Body of pancreas (tissue), 4 donors: ENCODE measurements around the gene PRM2. TPM values are rescaled to one million over a fixed set of nuclear protein-coding genes. Genes with fewer than 3 reads are reported as not detected.

Source experiments
- ATAC-seq: fragments of 150-250 bp; one replicate; pipeline ENCODE4 v1.9.1; 2016
- DNase-seq, 4 donors: peaks; one replicate each; pipeline ENCODE4 v3.0.0-alpha.2; 2019
- H3K27ac ChIP-seq, 4 donors: fragments of 200-600 bp; sonication (generic); 1 replicate in 3 of 4; 2 replicates in 1 of 4; pipeline versions ENCODE4 v1.5.1 to v1.6.1; 2016 to 2019; ENCODE audit warnings: mild to moderate bottlenecking in 1 of 4, mixed read lengths in 1 of 4, moderate library complexity in 1 of 4
- H3K27me3 ChIP-seq, 2 donors: fragments of 200-600 bp; sonication (generic); one replicate each; pipeline ENCODE4 v1.6.0; 2016; ENCODE audit warnings: mild to moderate bottlenecking in 1 of 2
- H3K36me3 ChIP-seq, 2 donors: fragments of 200-600 bp; sonication (generic); replicated peaks in 1 of 2; 2 replicates each; pipeline ENCODE4 v1.5.1; 2016; ENCODE audit warnings: low read depth in 2 of 2; ENCODE audit not compliant: insufficient read depth in 1 of 2
- H3K4me1 ChIP-seq: fragments of 200-600 bp; sonication (generic); one replicate; pipeline ENCODE4 v1.6.0; 2016
- H3K4me3 ChIP-seq, 2 donors: fragments of 200-600 bp; sonication (generic); 1 replicate in 1 of 2; 2 replicates in 1 of 2; pipeline ENCODE4 v1.5.1; 2016 to 2019
- H3K9me3 ChIP-seq, 3 donors: fragments of 200-600 bp; sonication (generic); 1 replicate in 2 of 3; 2 replicates in 1 of 3; pipeline ENCODE4 v1.5.1; 2016
- POLR2A ChIP-seq, 3 donors: fragments of 450-650 bp; IDR thresholded peaks; one replicate each; pipeline ENCODE4 v1.6.1; 2016; ENCODE audit warnings: antibody characterized with exemption in 3 of 3, mild to moderate bottlenecking in 2 of 3
- WGBS, 2 donors: methylation state at CpG; one replicate each; pipeline ENCODE4 v1.1.5; 2017; 5-methylcytosine and 5-hydroxymethylcytosine counted together
- intact Hi-C: fragments of 100-400 bp; cut with DNase I; formaldehyde crosslinking; loops from one replicate; pipeline ENCODE4 v1.15.1; 2023
- total RNA-seq, 2 donors: library from RNA; depleted of rRNA; stranded (reverse); fragments of >200 nt; gene quantifications; one replicate each; pipeline ENCODE4 v1.1.0, GENCODE V29; 2016
- TF ChIP-seq, protein P1 (sequence below), 7 experiments: fragments of 450-650 bp in 4 of 7; fragments of 200-600 bp in 3 of 7; sonication (generic) in 3 of 7; IDR thresholded peaks; one replicate each; pipeline ENCODE4 v1.5.1; 2016 to 2019; ENCODE audit warnings: antibody characterized with exemption in 7 of 7

Gene PRM2
- total RNA-seq, 2 donors from 2014 or later = not detected

DNA sequence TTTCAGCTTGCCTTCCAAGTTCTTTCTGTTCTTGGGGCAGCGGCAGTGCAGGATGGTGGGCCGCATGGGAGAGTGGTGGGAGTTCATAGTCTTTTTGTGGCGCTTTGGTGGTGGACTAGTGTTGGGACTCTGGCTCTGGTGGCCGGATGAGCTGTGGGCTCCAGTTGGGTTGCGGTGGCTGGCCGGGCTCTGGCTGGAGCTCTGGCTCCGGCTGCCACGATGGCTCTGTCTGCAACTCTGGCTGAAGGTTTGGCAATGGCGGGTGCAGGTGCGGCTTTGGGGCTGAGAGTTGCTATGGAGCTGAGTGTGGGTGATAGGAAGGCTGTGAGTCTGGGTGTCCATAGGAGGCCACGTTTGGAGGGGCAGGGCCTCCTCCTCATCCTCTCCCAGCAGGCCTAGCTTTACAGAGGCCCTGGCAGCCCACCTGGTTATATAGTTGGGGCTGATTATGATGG is 7.3 kb downstream of the PRM2 start, which contains the start of gene TNP2:
TSS of gene TNP2 (minus strand) at position 405 of the 455 bp plus-strand sequence. CDS start at position 342, 63 bp downstream.
- Histone ChIP-seq H3K4me1 (peaks cover 6% of the 10 kb centered on the region), H3K27me3 (no peaks in the 10 kb centered on the region), H3K4me3 (no peak within 1 kb of the TSS), H3K27ac (no peak within 1 kb of the TSS), H3K36me3 (no peaks in the 10 kb centered on the region), H3K9me3 (no peaks in the 10 kb centered on the region)
- ATAC-seq = no peak
- no peak for TF ChIP-seq POLR2A (IDR thresholded peaks at IDR 0.05)
- TF ChIP-seq, protein P1, sequence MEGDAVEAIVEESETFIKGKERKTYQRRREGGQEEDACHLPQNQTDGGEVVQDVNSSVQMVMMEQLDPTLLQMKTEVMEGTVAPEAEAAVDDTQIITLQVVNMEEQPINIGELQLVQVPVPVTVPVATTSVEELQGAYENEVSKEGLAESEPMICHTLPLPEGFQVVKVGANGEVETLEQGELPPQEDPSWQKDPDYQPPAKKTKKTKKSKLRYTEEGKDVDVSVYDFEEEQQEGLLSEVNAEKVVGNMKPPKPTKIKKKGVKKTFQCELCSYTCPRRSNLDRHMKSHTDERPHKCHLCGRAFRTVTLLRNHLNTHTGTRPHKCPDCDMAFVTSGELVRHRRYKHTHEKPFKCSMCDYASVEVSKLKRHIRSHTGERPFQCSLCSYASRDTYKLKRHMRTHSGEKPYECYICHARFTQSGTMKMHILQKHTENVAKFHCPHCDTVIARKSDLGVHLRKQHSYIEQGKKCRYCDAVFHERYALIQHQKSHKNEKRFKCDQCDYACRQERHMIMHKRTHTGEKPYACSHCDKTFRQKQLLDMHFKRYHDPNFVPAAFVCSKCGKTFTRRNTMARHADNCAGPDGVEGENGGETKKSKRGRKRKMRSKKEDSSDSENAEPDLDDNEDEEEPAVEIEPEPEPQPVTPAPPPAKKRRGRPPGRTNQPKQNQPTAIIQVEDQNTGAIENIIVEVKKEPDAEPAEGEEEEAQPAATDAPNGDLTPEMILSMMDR (IDR thresholded peaks at IDR 0.05) = no peak
- intact Hi-C loops = loop anchor here (10.0 kb wide), 1 partner anchor 304 kb away; no protein-coding TSS in a partner anchor
- DNase-seq = no peak
- 87 to 93% methylated on average over 4 to 11 of the region's 11 CpGs for WGBS, 2 donors

DNA sequence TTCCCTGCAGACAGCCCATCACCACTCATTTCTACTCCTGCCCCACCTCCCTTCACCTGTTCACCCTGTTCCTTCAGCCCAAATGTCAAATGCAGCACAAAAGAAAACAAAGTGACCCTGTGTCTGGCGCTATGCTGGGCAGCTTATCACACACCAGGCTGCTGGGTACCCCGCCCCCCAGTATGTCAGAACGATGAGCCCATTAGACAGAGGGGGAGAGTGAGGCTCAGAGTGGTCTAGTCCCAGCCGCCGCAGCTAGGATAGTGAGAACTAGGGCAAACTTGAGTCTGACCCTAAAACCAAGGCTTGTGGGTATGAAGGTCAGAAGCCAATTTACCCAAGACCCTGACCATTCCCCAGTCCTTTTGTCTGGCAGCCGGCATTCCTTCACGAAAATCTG is 11.2 kb downstream of the PRM2 start:
- H3K4me1 ChIP-seq = peaks cover 6% of the 10 kb centered on the region
- ATAC-seq (no peak), DNase-seq (no peak)
- peak overlapping the region in 2 of 4 donors; percentile 5 to 31 for H3K27ac ChIP-seq
- no peaks in the 10 kb centered on the region for H3K27me3 ChIP-seq
- intact Hi-C loops = loop anchor here (10.0 kb wide), 1 partner anchor 300 kb away; no protein-coding TSS in a partner anchor
- H3K9me3 ChIP-seq = no peaks in the 10 kb centered on the region
- no peaks in the 10 kb centered on the region for H3K36me3 ChIP-seq
- no peak overlapping the region for H3K4me3 ChIP-seq
- WGBS, 2 donors = 69 to 70% methylated on average over 7 of the region's 7 CpGs
- TF ChIP-seq POLR2A (IDR thresholded peaks at IDR 0.05) = no peak
- TF ChIP-seq, protein P1 (IDR thresholded peaks at IDR 0.05) = no peak

DNA sequence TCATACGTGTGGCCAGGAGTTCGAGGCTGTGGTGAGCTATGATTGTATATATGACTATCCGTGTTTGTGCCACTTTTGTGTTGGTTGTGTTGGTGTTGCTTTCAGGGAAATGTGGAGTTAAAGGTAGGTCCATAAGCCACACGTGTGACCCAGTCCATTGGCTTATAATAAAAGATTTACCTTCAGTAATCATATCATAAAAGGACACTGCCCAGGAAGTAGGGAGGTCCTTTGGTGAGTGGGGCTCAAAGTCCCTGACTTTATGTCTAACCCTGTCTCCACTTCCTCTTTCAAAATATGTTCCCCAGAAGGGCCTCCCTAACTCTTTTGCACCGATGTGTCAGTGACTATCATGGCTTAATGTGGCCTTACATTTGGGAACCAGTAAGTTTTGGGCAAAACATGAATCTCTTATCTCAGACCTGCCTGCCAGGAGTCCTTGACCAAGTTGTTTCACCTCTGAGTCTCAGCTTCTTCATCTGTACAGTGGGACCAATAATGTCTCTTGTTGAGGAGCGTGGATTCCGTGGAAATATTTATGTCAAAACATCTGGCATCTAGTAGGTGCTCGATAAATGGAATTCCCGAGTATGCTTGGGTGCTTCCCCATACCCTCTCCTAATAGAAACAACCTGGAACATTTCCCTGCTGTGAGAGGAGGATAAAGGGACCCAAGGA is 12.0 kb downstream of the PRM2 start:
- Histone ChIP-seq H3K27ac (no peak overlapping the region), H3K36me3 (no peaks in the 10 kb centered on the region), H3K4me3 (no peak overlapping the region), H3K27me3 (no peaks in the 10 kb centered on the region), H3K9me3 (no peaks in the 10 kb centered on the region), H3K4me1 (peaks cover 9% of the 10 kb centered on the region)
- ATAC-seq (no peak), DNase-seq (no peak)
- 62 to 83% methylated on average over 9 of the region's 9 CpGs for WGBS, 2 donors
- intact Hi-C loops = loop anchor here (10.0 kb wide), 1 partner anchor 299 kb away; no protein-coding TSS in a partner anchor
- TF ChIP-seq POLR2A (IDR thresholded peaks at IDR 0.05) = no peak
- TF ChIP-seq, protein P1 (IDR thresholded peaks at IDR 0.05) = no peak

DNA sequence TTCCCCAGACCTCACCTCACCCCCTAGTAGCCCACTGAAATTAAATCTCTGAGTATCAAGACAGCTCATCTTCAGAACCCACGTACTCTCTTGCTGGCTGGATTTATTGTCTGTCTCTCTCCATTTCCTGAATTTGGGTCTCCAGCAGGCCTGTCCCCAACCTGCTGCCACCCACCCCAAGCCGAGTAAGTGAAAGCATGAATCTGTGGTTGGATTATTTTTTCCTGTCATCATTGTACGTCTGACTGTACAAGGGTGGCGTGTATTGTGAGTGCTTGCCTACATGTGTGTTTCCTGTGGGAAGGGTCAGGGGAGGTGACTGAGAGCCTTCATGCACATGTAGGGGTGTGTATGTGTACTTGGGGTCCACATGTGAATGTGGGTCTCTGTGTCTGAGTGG is 12.5 kb downstream of the PRM2 start:
- 57 to 78% methylated on average over 4 of the region's 4 CpGs for WGBS, 2 donors
- DNase-seq (no peak), ATAC-seq (no peak)
- intact Hi-C loops = loop anchor here (10.0 kb wide), 1 partner anchor 299 kb away; no protein-coding TSS in a partner anchor
- TF ChIP-seq, protein P1 (IDR thresholded peaks at IDR 0.05) = no peak
- no peak for TF ChIP-seq POLR2A (IDR thresholded peaks at IDR 0.05)
- Histone ChIP-seq H3K36me3 (no peaks in the 10 kb centered on the region), H3K27ac (no peak overlapping the region), H3K9me3 (no peaks in the 10 kb centered on the region), H3K4me3 (no peak overlapping the region), H3K4me1 (peaks cover 15% of the 10 kb centered on the region), H3K27me3 (no peaks in the 10 kb centered on the region)
